Hindlimb muscle (tissue), 1 donor: Measurements from ENCODE around the gene ATP6V1G2. TPM values are rescaled to one million over a fixed set of nuclear protein-coding genes. Genes with fewer than 3 reads are reported as not detected.
"Not testable (repeated sequence)": the region's sequence is repeated elsewhere in the genome, so short reads cannot be mapped to it uniquely, and the experiment has no call there.

Experiments used
- DNase-seq: peaks from one replicate; pipeline ENCODE4 v3.0.0-alpha.2; 2013
- polyA plus RNA-seq: library from polyadenylated mRNA; unstranded; fragments of 120-200 nt; gene quantifications from one replicate; pipeline ENCODE4 v1.2.1, GENCODE V29; 2013; ENCODE audit not compliant: insufficient read length

ATP6V1G2 gene
- polyA plus RNA-seq, 1 donor: 4.2 TPM

- DNase-seq: no peak
Measured at GRCh38 chr6:31528821-31529328, 17.5 kb downstream of the ATP6V1G2 start, which contains the start of gene MCCD1. Gene MCCD1, plus strand, starts transcription at chr6:31528962. Its CDS starts 53 bp downstream, at chr6:31529015.

- no peak for DNase-seq
Measured at GRCh38 chr6:31528307-31528777, 18.1 kb downstream of the ATP6V1G2 start.

DNA sequence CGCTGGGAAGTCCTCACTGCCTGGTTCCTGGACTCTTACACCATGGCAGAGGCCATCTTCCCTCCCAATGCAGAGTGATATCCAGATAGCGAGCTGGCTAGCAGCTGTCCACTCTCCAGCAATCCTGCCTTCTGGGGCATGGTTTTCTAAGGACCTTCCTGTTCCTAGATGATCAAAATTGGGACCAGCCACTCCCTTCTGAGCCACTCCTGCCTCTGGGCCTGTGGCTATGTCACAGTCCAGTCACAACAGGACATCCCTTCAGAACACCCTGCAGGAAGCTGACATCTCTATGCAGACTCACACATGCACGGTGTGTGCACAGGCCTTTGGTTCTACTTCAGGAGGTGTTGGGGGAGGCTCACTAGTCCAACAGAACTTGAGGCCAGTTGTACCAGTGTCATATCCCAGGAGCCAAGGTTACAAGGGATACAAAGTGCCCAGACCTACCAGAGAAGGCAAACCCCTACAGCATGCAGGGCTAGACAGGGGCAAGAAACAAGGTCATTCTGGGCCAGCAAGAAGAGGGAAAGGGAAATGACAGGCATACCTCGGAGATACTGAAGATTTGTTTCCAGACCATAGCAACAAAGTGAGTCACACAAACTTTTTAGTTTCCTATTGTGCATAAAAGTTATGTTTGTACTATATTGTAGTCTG, 20.3 kb downstream of the ATP6V1G2 start:
- no peak for DNase-seq

DNA sequence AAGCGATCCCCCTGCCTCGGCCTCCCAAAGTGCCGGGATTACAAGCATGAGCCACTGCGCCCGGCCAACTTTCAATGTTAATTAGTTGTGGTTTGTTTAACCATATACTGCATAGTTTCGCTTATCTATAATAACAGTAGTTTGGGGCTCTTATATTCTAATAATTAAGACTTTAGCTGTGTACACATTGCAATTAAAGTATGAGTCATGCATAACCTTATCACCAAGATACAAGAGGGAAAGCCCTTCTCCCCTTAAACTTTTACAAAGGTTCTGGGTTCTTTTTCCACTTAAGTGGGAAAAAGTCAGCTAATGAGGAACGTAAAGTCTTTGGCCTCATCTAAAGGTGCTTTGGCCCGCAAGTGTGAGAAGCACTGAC, 20.9 kb downstream of the ATP6V1G2 start:
- no peak for DNase-seq

DNA sequence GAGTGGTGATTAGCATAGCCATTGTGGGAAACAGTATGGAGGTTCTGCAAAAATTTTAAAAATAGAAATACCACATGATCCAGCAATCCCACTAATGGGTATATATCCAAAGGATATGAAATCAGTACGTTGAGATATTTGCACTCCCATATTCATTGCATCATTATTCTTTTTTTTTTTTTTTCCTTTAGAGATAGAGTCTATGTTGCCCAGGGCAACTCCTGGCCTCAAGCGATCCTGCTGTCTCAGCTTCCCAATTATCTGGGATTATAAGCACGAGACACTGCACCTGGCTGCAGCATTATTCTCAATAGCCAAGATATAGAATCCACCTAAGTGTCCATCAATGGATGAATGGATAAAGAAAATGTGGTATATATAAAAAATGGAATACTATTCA, 24.6 kb downstream of the ATP6V1G2 start:
- no peak for DNase-seq

- no peak for DNase-seq
Measured at GRCh38 chr6:31513456-31514165, 32.8 kb downstream of the ATP6V1G2 start.

DNA sequence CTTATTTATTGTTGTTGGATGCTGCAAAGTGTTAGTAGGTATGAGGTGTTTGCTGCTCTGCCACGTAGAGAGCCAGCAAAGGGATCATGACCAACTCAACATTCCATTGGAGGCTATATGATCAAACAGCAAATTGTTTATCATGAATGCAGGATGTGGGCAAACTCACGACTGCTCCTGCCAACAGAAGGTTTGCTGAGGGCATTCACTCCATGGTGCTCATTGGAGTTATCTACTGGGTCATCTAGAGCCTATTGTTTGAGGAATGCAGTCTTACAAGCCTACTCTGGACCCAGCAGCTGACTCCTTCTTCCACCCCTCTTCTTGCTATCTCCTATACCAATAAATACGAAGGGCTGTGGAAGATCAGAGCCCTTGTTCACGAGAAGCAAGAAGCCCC, 36.4 kb downstream of the ATP6V1G2 start:
- DNase-seq: no peak

DNA sequence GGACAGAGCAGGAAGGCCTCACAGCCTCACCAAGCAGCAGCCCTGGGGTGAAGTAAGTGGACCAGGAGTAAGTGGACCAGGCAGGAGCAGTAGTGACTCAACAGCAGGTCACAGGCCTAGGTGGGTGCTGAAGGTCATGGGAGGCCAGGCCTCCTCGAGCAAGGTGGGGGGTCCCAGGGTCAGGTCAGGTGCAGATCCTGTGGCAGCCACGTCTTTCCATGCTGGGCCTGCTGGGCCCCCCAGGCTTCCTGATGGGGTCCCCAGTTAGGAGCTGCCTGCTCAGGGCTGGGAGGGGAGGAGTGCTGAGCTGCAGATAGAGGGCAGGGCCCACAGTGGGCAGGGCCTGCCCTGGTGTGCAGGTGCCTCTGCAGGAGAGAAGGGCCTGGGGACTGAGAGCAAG, 37.4 kb downstream of the ATP6V1G2 start:
- not testable (repeated sequence) for DNase-seq

DNA sequence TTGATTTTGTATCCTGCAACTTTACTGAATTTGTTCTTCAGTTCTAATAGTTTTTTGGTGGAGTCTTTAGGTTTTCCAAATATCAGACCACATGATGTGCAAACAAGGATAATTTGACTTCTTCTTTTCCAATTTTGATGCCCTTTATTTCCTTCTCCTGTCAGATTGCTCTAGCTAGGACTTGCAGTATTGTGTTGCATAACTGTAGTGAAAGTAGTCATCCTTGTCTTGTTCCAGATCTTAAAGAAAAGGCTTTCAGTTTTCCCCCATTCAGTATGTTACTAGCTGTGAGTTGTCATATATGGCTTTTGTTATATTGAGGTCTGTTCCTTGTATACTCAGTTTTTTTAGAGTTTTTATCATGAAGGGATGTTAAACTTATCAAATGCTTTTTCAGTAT, 43.8 kb downstream of the ATP6V1G2 start:
- no peak for DNase-seq

DNA sequence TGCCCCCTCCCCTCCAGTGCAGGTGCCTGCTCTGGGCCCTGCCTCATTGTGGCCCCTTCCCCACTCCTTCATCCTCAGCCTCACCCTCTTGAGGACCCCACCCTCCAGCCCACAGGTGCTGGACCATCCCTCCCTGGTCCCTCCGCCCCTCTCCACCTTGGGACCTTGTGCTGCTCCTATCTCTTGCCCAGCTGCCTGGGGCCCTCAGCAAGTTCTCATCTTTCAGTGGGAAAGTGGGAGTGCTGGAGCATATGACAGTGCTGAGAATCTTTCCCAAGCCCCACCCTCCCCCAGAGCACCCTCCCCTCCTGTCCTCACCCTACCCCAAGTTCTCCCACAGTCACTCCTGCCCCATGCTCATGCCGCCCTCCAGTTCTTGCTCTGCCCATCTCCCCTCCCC, 46.8 kb downstream of the ATP6V1G2 start:
- DNase-seq: not testable (repeated sequence)

DNA sequence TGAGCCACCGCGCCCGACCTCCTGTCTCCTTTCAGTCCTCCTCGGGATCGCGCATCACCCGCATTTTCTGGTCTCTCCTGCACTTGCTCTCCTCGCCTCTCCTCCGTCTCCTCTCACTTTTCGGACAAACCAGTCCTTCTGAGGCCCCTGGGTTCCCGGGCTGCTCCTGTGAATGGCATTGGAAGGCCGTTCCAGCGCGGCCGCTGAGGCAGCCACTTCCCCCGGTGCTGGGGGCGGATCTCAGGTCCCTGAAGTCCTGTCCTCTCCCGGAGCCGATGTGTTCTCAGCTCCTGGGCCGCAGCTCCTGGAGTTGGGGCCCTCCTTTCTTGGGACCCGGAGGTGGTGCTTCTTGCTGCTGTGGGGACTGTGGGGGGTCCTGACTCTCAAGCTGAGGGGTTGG, 47.7 kb downstream of the ATP6V1G2 start:
- no peak for DNase-seq

- DNase-seq: peak; percentile 66
Measured at GRCh38 chr6:31497531-31498476, 48.6 kb downstream of the ATP6V1G2 start, which contains the start of gene MICB. Gene MICB, plus strand, starts transcription at chr6:31498145. Its CDS starts 49 bp downstream, at chr6:31498194.

DNA sequence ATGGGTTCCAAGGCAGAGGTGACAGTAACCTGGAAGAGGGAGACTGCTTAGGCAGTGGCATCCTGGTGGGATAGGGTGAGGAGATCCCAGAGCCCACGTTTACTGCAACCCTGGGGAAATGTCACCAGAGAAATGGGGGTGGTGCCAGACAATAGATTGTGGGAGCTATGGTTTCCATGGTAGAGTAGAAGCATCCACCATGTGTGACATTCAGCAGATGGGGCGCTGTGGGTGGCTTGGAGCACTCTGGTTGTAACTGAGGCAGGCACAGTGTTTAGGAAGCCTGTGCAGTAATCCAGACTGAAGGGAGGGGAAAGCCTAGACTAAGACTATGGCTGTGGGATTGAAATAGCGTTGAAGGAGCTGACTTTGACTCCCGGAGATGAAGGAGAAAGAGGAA, 49.6 kb downstream of the ATP6V1G2 start:
- DNase-seq: not testable (repeated sequence)

DNA sequence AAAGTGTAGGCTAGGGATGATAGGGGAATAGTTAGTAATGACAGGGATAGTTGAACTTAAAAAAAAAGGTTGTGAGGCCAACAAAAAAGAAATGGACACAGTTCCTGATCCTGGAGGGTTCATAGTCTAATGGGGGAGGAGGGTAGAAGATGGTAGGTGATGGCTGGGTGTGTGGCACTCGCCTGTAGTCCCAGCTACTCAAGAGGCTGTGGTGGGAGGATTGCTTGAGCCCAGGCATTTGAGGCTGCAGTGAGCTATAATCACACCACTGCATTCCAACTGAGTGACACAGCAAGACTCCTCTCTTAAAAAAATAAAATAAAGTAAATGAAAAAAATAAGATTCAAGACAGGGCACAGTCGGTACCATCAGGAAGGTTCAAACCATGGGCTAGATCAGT, 50.8 kb downstream of the ATP6V1G2 start:
- DNase-seq: no peak

Other genes starting within 250 kb of the ATP6V1G2 start
- 119 TPM for gene HLA-B, start 189.4 kb downstream of the ATP6V1G2 start, polyA plus RNA-seq
- 6.7 TPM for gene MICA, start 143.0 kb downstream of the ATP6V1G2 start, polyA plus RNA-seq
- 0.85 TPM for gene MICB, start 48.5 kb downstream of the ATP6V1G2 start, polyA plus RNA-seq
- not detected for gene MCCD1, start 17.6 kb downstream of the ATP6V1G2 start, polyA plus RNA-seq
- 420 TPM for gene DDX39B, start 4.6 kb downstream of the ATP6V1G2 start, polyA plus RNA-seq
- gene NFKBIL1, start 1.0 kb upstream of the ATP6V1G2 start, polyA plus RNA-seq: 18.9 TPM
- gene LTA, start 25.7 kb upstream of the ATP6V1G2 start, polyA plus RNA-seq: not detected
- 0.12 TPM for gene TNF, start 29.0 kb upstream of the ATP6V1G2 start, polyA plus RNA-seq
- gene LTB, start 35.8 kb upstream of the ATP6V1G2 start, polyA plus RNA-seq: 1.5 TPM
- gene LST1, start 39.7 kb upstream of the ATP6V1G2 start, polyA plus RNA-seq: 8.3 TPM
- gene NCR3, start 46.4 kb upstream of the ATP6V1G2 start, polyA plus RNA-seq: not detected
- 24.6 TPM for gene AIF1, start 68.6 kb upstream of the ATP6V1G2 start, polyA plus RNA-seq
- 166 TPM for gene PRRC2A, start 74.1 kb upstream of the ATP6V1G2 start, polyA plus RNA-seq
- 252 TPM for gene BAG6, start 106.1 kb upstream of the ATP6V1G2 start, polyA plus RNA-seq
- 3.3 TPM for gene APOM, start 109.3 kb upstream of the ATP6V1G2 start, polyA plus RNA-seq
- 13.1 TPM for gene C6orf47, start 114.2 kb upstream of the ATP6V1G2 start, polyA plus RNA-seq
- 17.1 TPM for gene GPANK1, start 118.4 kb upstream of the ATP6V1G2 start, polyA plus RNA-seq
- gene CSNK2B, start 119.5 kb upstream of the ATP6V1G2 start, polyA plus RNA-seq: 127 TPM
- 11.7 TPM for gene LY6G5B, start 123.4 kb upstream of the ATP6V1G2 start, polyA plus RNA-seq
- gene LY6G5C, start 134.5 kb upstream of the ATP6V1G2 start, polyA plus RNA-seq: 6.3 TPM
- 54.6 TPM for gene ABHD16A, start 156.7 kb upstream of the ATP6V1G2 start, polyA plus RNA-seq
- gene LY6G6F, start 160.3 kb upstream of the ATP6V1G2 start, polyA plus RNA-seq: not detected
- not detected for gene LY6G6D, start 168.7 kb upstream of the ATP6V1G2 start, polyA plus RNA-seq
- 0.28 TPM for gene LY6G6C, start 175.1 kb upstream of the ATP6V1G2 start, polyA plus RNA-seq
- 0.71 TPM for gene MPIG6B, start 176.8 kb upstream of the ATP6V1G2 start, polyA plus RNA-seq
- 128 TPM for gene DDAH2, start 182.7 kb upstream of the ATP6V1G2 start, polyA plus RNA-seq
- 116 TPM for gene CLIC1, start 189.9 kb upstream of the ATP6V1G2 start, polyA plus RNA-seq
- gene MSH5, start 193.4 kb upstream of the ATP6V1G2 start, polyA plus RNA-seq: 14.4 TPM
- 2.4 TPM for gene SAPCD1, start 216.0 kb upstream of the ATP6V1G2 start, polyA plus RNA-seq
- gene VWA7, start 230.7 kb upstream of the ATP6V1G2 start, polyA plus RNA-seq: 2.5 TPM
- gene VARS1, start 249.1 kb upstream of the ATP6V1G2 start, polyA plus RNA-seq: 48.6 TPM